ENCODE results near the gene RNF146. TPM values are rescaled to one million over a fixed set of nuclear protein-coding genes. Genes with fewer than 3 reads are reported as not detected.
A peak's percentile ranks its signal among the peaks of the same experiment; 100 is the strongest.

The RNF146 gene
- total and polyA plus RNA-seq, 7 donors, result 18.5 to 83.4 (median 66.2) TPM

DNA sequence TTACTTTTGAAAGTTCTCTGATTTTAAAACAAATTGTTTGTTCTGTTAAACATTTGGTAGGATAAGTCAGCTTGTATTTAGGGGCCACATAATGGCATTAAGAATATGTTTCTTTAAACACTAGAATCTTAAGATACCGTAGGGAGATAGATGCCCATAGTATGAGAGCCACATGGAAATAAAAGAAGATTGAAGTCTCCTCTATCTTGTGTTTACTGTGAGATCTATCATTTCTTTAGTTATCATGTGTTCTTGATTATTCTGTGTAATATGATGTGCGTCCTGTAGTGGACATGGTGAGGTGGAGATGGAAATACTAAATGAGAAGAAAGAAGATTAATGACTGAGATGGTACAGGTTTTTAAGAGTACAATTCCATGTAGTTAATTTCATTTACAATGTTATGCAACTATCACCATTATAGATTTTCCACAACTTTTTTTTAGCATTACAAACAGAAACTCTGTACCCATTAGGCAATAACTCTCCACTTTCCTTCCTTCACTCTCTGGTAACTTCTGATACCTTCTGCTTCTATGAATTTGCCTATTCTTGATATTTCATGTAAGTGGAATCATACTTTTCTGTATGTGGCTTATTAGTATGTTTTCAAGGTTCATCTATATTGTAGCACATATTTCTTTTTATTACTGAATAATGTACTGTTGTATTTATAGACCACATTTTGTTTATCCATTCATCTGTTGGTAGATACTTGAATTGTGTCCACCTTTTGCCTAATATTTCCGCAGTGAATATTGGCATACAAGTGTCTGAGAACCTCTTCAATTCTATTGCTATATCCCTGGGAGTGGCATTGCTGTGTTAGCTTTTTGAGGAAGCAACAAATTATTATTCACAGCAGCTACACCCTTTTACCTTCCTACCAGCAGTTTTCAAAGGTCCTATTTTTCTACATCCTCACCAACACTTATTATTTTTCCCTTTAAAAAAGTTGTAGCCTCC, 11.5 kb downstream of the RNF146 start:
- intact Hi-C loops (cut with DNase I), result no loop called here
- Histone ChIP-seq H3K9me3 (no peaks in the 10 kb centered on the region), H3K36me3 (peaks cover 9 to 29% (median 13%) of the 10 kb centered on the region in 4 donors), H3K27me3 (no peaks in the 10 kb centered on the region), H3K4me1 (peaks cover 0 to 40% (median 19%) of the 10 kb centered on the region in 4 donors), H3K27ac (no peak overlapping the region), H3K4me3 (no peak overlapping the region)
- no peak for DNase-seq
- WGBS, 2 donors, result 93 to 97% methylated on average over 3 of the region's 3 CpGs
- TF ChIP-seq POLR2A (IDR thresholded peaks at IDR 0.05) (no peak), EP300 (IDR thresholded peaks at IDR 0.05) (no peak)

- H3K27ac ChIP-seq, result no peak overlapping the region
- H3K4me3 ChIP-seq, result no peak overlapping the region
- intact Hi-C loops (cut with DNase I), result no loop called here
- no peak for TF ChIP-seq POLR2A (IDR thresholded peaks at IDR 0.05)
- no peak for TF ChIP-seq EP300 (IDR thresholded peaks at IDR 0.05)
- TF ChIP-seq POLR2AphosphoS5 (IDR thresholded peaks at IDR 0.05), result no peak
- TF ChIP-seq, protein P1, sequence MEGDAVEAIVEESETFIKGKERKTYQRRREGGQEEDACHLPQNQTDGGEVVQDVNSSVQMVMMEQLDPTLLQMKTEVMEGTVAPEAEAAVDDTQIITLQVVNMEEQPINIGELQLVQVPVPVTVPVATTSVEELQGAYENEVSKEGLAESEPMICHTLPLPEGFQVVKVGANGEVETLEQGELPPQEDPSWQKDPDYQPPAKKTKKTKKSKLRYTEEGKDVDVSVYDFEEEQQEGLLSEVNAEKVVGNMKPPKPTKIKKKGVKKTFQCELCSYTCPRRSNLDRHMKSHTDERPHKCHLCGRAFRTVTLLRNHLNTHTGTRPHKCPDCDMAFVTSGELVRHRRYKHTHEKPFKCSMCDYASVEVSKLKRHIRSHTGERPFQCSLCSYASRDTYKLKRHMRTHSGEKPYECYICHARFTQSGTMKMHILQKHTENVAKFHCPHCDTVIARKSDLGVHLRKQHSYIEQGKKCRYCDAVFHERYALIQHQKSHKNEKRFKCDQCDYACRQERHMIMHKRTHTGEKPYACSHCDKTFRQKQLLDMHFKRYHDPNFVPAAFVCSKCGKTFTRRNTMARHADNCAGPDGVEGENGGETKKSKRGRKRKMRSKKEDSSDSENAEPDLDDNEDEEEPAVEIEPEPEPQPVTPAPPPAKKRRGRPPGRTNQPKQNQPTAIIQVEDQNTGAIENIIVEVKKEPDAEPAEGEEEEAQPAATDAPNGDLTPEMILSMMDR (IDR thresholded peaks at IDR 0.05), result no peak
- H3K4me1 ChIP-seq, result peaks cover 0 to 27% (median 15%) of the 10 kb centered on the region in 4 donors
- DNase-seq, result no peak
- H3K27me3 ChIP-seq, result no peaks in the 10 kb centered on the region
- WGBS, 2 donors, result 46 to 52% methylated on average over 1 of the region's 1 CpG
- no peaks in the 10 kb centered on the region for H3K9me3 ChIP-seq
- H3K36me3 ChIP-seq, result peaks cover 9 to 44% (median 13%) of the 10 kb centered on the region in 4 donors
Measured at GRCh38 chr6:127279815-127280214, 13.2 kb downstream of the RNF146 start.

DNA sequence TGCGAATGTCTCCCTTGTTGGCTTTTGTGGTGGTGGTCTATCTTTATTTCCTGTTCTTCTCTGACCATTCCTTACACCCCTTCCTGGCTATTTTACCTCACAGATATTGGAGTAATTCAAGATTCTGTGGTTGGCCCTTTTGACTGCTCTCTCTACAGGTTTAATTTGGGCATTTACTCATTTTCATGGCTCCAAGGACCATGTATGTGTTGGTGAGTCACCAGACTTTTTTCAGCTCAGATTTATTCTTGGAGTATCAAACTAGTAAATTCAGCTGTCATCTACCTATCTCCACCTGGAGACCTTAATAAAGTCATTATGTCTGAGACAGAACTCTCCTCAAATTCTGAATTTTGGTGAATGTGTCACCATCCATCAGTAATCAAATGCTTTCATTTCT, 15.5 kb downstream of the RNF146 start:
- Histone ChIP-seq H3K4me1 (peaks cover 0 to 8% (median 6%) of the 10 kb centered on the region in 4 donors), H3K36me3 (peaks cover 16 to 62% (median 22%) of the 10 kb centered on the region in 4 donors)

GRCh38 chr6:127288705-127289104, 22.0 kb downstream of the RNF146 start:
- H3K27me3 ChIP-seq, result no peaks in the 10 kb centered on the region
- no peaks in the 10 kb centered on the region for H3K9me3 ChIP-seq
- no peak for DNase-seq
- H3K4me3 ChIP-seq, result no peak overlapping the region
- TF ChIP-seq EP300 (IDR thresholded peaks at IDR 0.05) (no peak), POLR2AphosphoS5 (IDR thresholded peaks at IDR 0.05) (no peak), POLR2A (IDR thresholded peaks at IDR 0.05) (no peak)
- TF ChIP-seq, protein P1 (IDR thresholded peaks at IDR 0.05), result no peak
- no peak overlapping the region for H3K27ac ChIP-seq
- intact Hi-C loops (cut with DNase I), result no loop called here
- peaks cover 7 to 47% (median 13%) of the 10 kb centered on the region in 4 donors for H3K36me3 ChIP-seq
- peaks cover 0 to 34% (median 19%) of the 10 kb centered on the region in 4 donors for H3K4me1 ChIP-seq

More for the DNA sequence above, 15.5 kb downstream of the RNF146 start:
- 97 to 98% methylated on average over 1 of the region's 1 CpG for WGBS, 2 donors
- Histone ChIP-seq H3K27ac (no peak overlapping the region), H3K9me3 (no peaks in the 10 kb centered on the region), H3K4me3 (no peak overlapping the region), H3K27me3 (no peaks in the 10 kb centered on the region)
- intact Hi-C loops (cut with DNase I), result no loop called here
- DNase-seq, result no peak
- TF ChIP-seq EP300 (IDR thresholded peaks at IDR 0.05), result no peak
- TF ChIP-seq, protein P1 (IDR thresholded peaks at IDR 0.05), result no peak
- no peak for TF ChIP-seq POLR2A (IDR thresholded peaks at IDR 0.05)
- TF ChIP-seq POLR2AphosphoS5 (IDR thresholded peaks at IDR 0.05), result no peak

- peak overlapping the region in 2 of 4 donors; percentile 40 to 59 for H3K27ac ChIP-seq
- no peak for DNase-seq
- peaks cover 0 to 34% (median 19%) of the 10 kb centered on the region in 4 donors for H3K4me1 ChIP-seq
- no peaks in the 10 kb centered on the region for H3K9me3 ChIP-seq
- H3K27me3 ChIP-seq, result no peaks in the 10 kb centered on the region
- H3K36me3 ChIP-seq, result peaks cover 7 to 46% (median 13%) of the 10 kb centered on the region in 4 donors
- intact Hi-C loops (cut with DNase I), result no loop called here
- no peak overlapping the region for H3K4me3 ChIP-seq
- 76 to 81% methylated on average over 5 of the region's 5 CpGs for WGBS, 2 donors
- TF ChIP-seq EP300 (IDR thresholded peaks at IDR 0.05), result no peak
Measured at GRCh38 chr6:127289934-127290333, 23.3 kb downstream of the RNF146 start.

Measured in sigmoid colon (tissue), 7 donors.